Activated T-cell treated with anti-CD3 and anti-CD28 coated beads for 1 hour (primary cell): Measurements from ENCODE around the gene CTBS.
A peak's percentile ranks its signal among the peaks of the same experiment; 100 is the strongest.

Experiments
- DNase-seq: peaks from one replicate; pipeline ENCODE4 v3.0.0-alpha.2; 2020; ENCODE audit warnings: low read depth

The CTBS gene

GRCh38 chr1:84506002-84506728 lies 68.1 kb downstream of the CTBS start, which contains the start of the genes GNG5 and SPATA1:
Gene GNG5, minus strand, starts transcription at chr1:84506581. Its CDS starts 490 bp downstream, at chr1:84506091.
Gene SPATA1, plus strand, starts transcription at chr1:84506386. Its CDS starts 9,974 bp downstream, at chr1:84516360.
- peak; percentile 97 for DNase-seq

- DNase-seq: no peak
Measured at GRCh38 chr1:84505493-84506001, 68.7 kb downstream of the CTBS start.

- DNase-seq: no peak
Measured at GRCh38 chr1:84504580-84505492, 69.4 kb downstream of the CTBS start.

- DNase-seq: no peak
Measured at GRCh38 chr1:84502927-84503326, 71.3 kb downstream of the CTBS start.
